Cardiac fibroblast (primary cell): ENCODE results near the gene ZNF19.
A peak's percentile ranks its signal among the peaks of the same experiment; 100 is the strongest.

Experiments
- DNase-seq, 2 donors: peaks; one replicate each; pipeline versions ENCODE4 v3.0.0 to v3.0.0-alpha.2; 2010; ENCODE audit warnings: low read depth in 2 of 2
- H3K4me3 ChIP-seq, 2 donors: replicated peaks in 1 of 2; 1 replicate in 1 of 2; 2 replicates in 1 of 2; pipeline ENCODE4 v1.5.1; 2011; ENCODE audit warnings: low read depth in 2 of 2, low read length in 2 of 2, mild to moderate bottlenecking in 2 of 2, moderate library complexity in 1 of 2
- TF ChIP-seq, protein P1 (sequence below): IDR thresholded peaks from one replicate; pipeline ENCODE4 v1.5.1; 2011; ENCODE audit warnings: low read depth, mild to moderate bottlenecking, low read length, inconsistent platforms

ZNF19 gene

DNA sequence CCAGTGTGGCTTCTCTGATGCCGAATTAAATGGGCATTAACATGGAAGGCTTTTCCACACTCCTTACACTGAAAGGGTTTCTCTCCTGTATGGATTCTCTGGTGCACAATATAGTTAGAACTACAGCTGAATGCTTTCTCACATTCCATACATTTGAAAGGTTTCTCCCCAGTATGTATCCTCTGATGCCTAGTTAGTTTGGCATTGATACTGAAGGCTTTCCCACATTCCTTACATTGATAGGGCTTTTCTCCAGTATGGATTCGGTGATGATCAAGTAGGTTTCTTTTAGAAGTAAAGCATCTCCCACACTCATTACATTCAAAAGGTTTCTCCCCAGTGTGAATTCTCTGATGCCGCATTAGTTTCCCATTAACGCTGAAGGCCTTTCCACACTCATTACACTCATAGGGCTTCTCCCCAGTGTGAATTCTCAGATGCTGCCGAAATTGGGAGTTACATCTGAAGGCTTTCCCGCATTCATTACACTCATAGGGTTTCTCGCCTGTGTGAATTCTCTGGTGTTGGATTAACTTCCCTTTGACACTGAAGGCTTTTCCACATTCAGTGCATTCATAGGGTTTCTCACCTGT lies 40.8 kb downstream of the ZNF19 start:
- no peak overlapping the region for H3K4me3 ChIP-seq
- TF ChIP-seq, protein P1, sequence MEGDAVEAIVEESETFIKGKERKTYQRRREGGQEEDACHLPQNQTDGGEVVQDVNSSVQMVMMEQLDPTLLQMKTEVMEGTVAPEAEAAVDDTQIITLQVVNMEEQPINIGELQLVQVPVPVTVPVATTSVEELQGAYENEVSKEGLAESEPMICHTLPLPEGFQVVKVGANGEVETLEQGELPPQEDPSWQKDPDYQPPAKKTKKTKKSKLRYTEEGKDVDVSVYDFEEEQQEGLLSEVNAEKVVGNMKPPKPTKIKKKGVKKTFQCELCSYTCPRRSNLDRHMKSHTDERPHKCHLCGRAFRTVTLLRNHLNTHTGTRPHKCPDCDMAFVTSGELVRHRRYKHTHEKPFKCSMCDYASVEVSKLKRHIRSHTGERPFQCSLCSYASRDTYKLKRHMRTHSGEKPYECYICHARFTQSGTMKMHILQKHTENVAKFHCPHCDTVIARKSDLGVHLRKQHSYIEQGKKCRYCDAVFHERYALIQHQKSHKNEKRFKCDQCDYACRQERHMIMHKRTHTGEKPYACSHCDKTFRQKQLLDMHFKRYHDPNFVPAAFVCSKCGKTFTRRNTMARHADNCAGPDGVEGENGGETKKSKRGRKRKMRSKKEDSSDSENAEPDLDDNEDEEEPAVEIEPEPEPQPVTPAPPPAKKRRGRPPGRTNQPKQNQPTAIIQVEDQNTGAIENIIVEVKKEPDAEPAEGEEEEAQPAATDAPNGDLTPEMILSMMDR = no peak
- no peak for DNase-seq

DNA sequence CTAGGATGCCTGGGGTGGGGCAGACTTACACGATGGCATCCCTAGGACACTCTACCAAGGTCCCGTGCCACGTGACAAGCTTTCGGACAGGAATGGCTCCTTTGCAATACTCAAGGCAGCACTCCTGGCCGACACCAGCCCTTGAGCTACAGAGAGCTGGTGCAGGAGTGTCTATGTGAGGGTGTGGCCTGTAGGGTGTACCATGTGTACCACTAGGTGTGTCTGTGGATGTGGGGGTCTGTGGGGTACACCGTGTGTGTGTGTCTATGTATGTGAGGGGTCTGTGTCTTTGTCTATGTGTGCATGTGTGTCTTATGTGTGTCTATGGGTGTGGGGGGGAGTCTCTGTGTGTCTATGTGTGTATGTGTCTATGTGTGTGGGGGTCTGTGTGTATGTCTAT lies 45.4 kb downstream of the ZNF19 start:
- no peak overlapping the region for H3K4me3 ChIP-seq
- TF ChIP-seq, protein P1 = no peak
- no peak for DNase-seq

DNA sequence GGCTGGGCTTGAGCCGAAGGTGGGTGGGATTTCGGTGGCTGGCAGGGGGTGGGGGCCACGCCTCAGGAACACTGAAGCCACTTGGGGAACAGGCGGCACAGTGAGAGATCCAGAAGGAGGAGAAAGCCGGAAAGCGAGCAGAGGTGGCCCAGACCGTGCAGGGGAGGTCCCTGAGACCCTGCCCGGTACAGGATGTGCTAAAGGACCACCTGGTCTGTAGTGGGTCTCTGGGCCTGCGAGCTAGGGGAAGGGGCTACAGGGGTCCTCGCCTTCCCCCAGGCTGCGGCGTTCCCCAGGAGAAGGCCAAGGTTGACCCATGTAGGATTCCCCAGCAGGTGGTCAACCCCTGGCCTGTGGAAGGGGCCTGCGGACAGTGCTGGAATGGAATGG lies 47.1 kb downstream of the ZNF19 start, which contains the start of gene TLE7:
Gene TLE7, minus strand, starts transcription at position 4 of the 390 bp plus-strand sequence. CDS start 8,730 bp downstream, outside the sequence.
- TF ChIP-seq, protein P1 = no peak
- no peak for DNase-seq
- no peak within 1 kb of the TSS for H3K4me3 ChIP-seq

DNA sequence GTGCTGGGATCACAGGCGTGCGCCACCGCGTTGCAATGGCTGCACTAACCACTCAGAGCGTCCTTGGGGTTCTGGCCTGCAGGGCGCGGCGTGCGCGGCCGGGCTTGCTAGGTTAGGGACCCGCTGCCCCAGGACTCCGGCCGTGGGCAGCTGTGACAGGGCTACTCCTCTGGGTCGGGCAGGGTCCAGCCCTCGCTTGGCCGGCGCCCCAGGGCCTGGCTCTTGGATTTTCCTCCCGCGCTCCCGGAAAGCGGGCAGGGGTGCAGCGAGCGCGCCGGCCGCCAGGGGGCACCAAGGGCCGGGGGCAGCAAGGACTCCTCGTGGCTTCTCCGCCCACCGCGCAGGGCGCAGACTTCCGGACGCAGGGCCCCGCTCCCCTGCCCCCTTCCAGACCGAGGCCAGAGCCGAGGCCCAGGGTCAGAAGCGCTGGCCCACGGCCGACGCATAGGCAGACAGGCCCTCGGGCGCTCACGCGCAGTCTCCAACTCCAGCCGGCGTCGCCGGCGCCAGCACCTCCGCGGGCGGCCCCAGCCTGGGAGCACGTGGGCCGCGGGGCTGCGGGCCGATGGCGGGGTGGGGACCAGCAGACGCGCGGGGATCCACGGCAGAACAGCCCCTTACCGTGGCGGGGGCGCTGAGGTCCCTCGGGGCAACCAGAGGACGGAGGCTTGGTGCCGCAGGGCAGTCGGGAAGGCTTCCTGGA lies 47.6 kb downstream of the ZNF19 start:
- TF ChIP-seq, protein P1 = peak; percentile 17
- no peak for DNase-seq
- no peak overlapping the region for H3K4me3 ChIP-seq

DNA sequence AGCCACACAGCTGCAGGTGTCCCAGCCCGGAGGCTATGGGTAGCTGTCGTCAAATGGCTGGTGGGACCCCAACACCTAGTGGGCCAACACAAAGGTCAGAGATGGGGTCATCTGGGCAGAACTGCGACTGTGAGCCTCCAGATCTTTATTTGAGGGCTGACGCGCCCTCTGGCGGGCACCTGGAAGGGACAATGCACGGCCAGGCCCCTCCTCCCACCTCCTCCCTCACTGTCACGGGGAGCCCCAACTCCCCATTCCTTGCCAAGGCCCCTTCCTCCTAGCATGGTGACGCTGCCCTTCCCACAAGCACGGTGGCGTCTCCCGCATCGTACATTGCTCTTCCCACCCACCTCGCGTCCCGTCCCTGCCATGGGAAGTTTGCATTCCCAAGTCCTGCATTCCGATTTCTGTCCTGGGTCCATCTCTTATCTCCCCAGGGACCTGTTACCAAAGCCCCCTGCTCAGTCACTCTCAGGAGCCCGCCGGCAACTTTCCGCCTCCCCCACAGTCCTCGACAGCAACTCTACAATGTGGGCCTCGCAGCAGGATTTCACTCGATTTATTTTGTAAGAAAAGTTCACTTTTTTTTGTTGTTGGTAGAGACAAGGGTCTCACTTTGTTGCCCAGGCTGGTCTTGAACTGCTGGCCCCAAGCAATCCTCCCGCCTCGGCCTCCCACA lies 48.3 kb downstream of the ZNF19 start:
- no peak overlapping the region for H3K4me3 ChIP-seq
- DNase-seq = no peak

DNA sequence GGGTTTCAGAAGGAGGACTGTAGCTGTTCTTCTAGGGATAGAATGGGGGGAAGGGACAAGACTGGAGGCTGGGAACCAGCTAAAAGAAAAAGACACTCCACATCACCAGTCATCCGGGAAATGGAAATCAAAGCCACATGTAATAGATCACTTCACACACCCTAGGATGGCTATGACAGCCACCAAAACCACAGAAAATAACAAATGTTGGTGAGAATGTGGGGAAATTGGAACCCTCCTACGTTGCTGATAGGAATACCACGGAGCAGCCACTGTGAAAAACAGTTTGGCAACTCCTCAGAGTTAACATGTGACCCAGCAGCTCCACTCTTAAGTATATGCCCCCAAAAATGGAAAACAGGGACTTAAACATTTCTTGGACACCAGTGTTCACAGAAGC lies 49.6 kb downstream of the ZNF19 start:
- peak in 1 of 2 donors; percentile 26 for DNase-seq
- TF ChIP-seq, protein P1 = no peak
- H3K4me3 ChIP-seq = no peak overlapping the region

More for the DNA sequence above, 48.3 kb downstream of the ZNF19 start:
- TF ChIP-seq, protein P1 = peak; percentile 5
